Mucosa of stomach (tissue), 1 donor: ENCODE data around the gene NOXA1.
"Not testable (repeated sequence)": the region's sequence is repeated elsewhere in the genome, so short reads cannot be mapped to it uniquely, and the experiment has no call there.

Experiments used
- H3K27me3 ChIP-seq: one replicate; pipeline ENCODE4 v1.7.0; 2013; ENCODE audit warnings: mild to moderate bottlenecking, low read length; ENCODE audit not compliant: control insufficient read depth, insufficient read depth
- H3K36me3 ChIP-seq: one replicate; pipeline ENCODE4 v1.7.0; 2013; ENCODE audit warnings: low read length; ENCODE audit not compliant: control insufficient read depth, insufficient read depth
- H3K4me1 ChIP-seq: one replicate; pipeline ENCODE4 v1.7.0; 2013; ENCODE audit warnings: mild to moderate bottlenecking, low read length; ENCODE audit not compliant: control insufficient read depth, insufficient read depth
- H3K4me3 ChIP-seq: one replicate; pipeline ENCODE4 v1.7.0; 2013; ENCODE audit warnings: low read length
- H3K9ac ChIP-seq: one replicate; pipeline ENCODE4 v1.7.0; 2013; ENCODE audit warnings: mild to moderate bottlenecking, low read length, moderate library complexity
- H3K9me3 ChIP-seq: one replicate; pipeline ENCODE4 v1.7.0; 2013; ENCODE audit warnings: mild to moderate bottlenecking, low read length, moderate library complexity; ENCODE audit not compliant: control insufficient read depth
- donor health status: Pancreatic carcinoma.

NOXA1 gene

DNA sequence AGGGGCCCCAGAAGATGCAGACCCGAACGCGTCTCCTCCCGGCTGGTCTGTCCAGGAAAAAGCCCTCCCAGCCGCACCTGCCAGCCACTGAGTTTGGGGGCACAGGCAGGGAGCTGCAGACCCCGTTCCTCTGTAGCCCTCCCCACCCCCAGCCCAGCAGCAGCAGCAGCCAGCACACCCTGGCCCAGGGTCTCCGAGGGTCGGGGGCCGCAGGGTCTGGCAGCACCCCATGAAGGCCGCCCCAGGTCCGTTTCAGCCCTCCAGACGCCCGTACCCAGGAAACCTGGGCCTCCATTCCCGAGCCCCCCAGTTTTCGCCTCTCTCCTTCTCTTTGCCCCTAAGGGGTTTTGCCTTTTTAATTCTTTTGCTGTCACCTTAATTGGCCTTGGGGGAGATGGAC is 19.9 kb upstream of the NOXA1 start:
- Histone ChIP-seq H3K4me3 (no peak overlapping the region), H3K27me3 (no peaks in the 10 kb centered on the region), H3K9ac (no peak overlapping the region), H3K36me3 (no peaks in the 10 kb centered on the region), H3K4me1 (peaks cover 29% of the 10 kb centered on the region), H3K9me3 (no peaks in the 10 kb centered on the region)

GRCh38 chr9:137404961-137405567 is 18.1 kb upstream of the NOXA1 start:
- H3K36me3 ChIP-seq, result no peaks in the 10 kb centered on the region
- H3K9ac ChIP-seq, result no peak overlapping the region
- no peak overlapping the region for H3K4me3 ChIP-seq
- peaks cover 22% of the 10 kb centered on the region for H3K4me1 ChIP-seq
- H3K27me3 ChIP-seq, result no peaks in the 10 kb centered on the region
- no peaks in the 10 kb centered on the region for H3K9me3 ChIP-seq

GRCh38 chr9:137405677-137406081 is 17.5 kb upstream of the NOXA1 start:
- no peaks in the 10 kb centered on the region for H3K36me3 ChIP-seq
- no peak overlapping the region for H3K4me3 ChIP-seq
- H3K4me1 ChIP-seq, result peaks cover 19% of the 10 kb centered on the region
- H3K27me3 ChIP-seq, result no peaks in the 10 kb centered on the region
- no peak overlapping the region for H3K9ac ChIP-seq
- no peaks in the 10 kb centered on the region for H3K9me3 ChIP-seq

DNA sequence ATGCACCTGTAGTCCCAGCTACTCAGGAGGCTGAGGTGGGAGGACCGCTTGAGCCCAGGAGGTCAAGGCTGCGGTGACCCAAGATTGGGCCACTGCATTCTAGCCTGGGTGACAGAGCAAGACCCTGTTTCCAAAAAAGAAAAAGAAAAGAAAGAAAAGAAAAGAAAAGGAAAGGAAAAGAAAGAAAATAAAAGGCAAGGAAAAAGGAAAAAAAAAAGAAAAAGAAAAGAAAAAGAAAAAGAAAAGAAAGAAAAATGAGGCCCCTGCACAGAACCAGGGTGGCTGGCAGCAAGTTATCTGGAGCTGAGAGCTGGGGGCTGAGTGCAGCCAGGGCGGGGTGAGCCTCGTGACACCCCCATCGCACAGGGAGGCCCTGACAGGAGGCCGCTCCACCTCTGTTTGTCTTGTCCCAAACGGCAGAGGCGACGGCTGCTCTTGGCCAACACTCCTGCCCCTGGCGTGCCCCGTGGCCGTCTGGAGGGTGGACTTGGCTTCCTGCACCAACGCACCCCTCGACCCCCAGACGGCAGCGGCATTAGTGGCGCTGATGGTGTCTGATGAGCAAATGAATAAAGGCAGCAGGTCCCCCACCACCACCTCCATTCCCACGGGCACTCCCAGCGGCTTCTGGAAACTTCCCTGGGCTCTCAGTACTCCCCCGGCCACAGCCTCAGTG is 17.0 kb upstream of the NOXA1 start:
- Histone ChIP-seq H3K36me3 (no peaks in the 10 kb centered on the region), H3K4me1 (peaks cover 20% of the 10 kb centered on the region), H3K9ac (peak overlapping the region; percentile 43), H3K27me3 (no peaks in the 10 kb centered on the region), H3K4me3 (no peak overlapping the region), H3K9me3 (no peaks in the 10 kb centered on the region)

GRCh38 chr9:137406876-137407589 is 16.2 kb upstream of the NOXA1 start:
- Histone ChIP-seq H3K4me3 (no peak overlapping the region), H3K4me1 (peaks cover 26% of the 10 kb centered on the region), H3K9me3 (no peaks in the 10 kb centered on the region), H3K9ac (peak overlapping the region; percentile 43), H3K27me3 (no peaks in the 10 kb centered on the region), H3K36me3 (no peaks in the 10 kb centered on the region)

GRCh38 chr9:137407590-137408300 is 15.4 kb upstream of the NOXA1 start:
- H3K9ac ChIP-seq, result peak overlapping the region; percentile 43
- H3K4me3 ChIP-seq, result no peak overlapping the region
- peaks cover 33% of the 10 kb centered on the region for H3K4me1 ChIP-seq
- no peaks in the 10 kb centered on the region for H3K27me3 ChIP-seq
- no peaks in the 10 kb centered on the region for H3K9me3 ChIP-seq
- H3K36me3 ChIP-seq, result no peaks in the 10 kb centered on the region

- Histone ChIP-seq H3K36me3 (no peaks in the 10 kb centered on the region), H3K4me3 (no peak overlapping the region), H3K9ac (no peak overlapping the region), H3K4me1 (peaks cover 37% of the 10 kb centered on the region), H3K27me3 (no peaks in the 10 kb centered on the region), H3K9me3 (no peaks in the 10 kb centered on the region)
Observed at GRCh38 chr9:137408651-137409405, 14.4 kb upstream of the NOXA1 start.

- Histone ChIP-seq H3K36me3 (no peaks in the 10 kb centered on the region), H3K9me3 (no peaks in the 10 kb centered on the region), H3K4me1 (peaks cover 42% of the 10 kb centered on the region)
Observed at GRCh38 chr9:137409515-137409914, 13.7 kb upstream of the NOXA1 start.

GRCh38 chr9:137410236-137410890 is 12.8 kb upstream of the NOXA1 start:
- H3K4me3 ChIP-seq, H3K27me3 ChIP-seq, H3K9me3 ChIP-seq, H3K36me3 ChIP-seq, H3K9ac ChIP-seq: not testable (repeated sequence)
- peaks cover 42% of the 10 kb centered on the region for H3K4me1 ChIP-seq

More at GRCh38 chr9:137409515-137409914, 13.7 kb upstream of the NOXA1 start:
- H3K4me3 ChIP-seq, result no peak overlapping the region
- no peak overlapping the region for H3K9ac ChIP-seq
- H3K27me3 ChIP-seq, result no peaks in the 10 kb centered on the region

DNA sequence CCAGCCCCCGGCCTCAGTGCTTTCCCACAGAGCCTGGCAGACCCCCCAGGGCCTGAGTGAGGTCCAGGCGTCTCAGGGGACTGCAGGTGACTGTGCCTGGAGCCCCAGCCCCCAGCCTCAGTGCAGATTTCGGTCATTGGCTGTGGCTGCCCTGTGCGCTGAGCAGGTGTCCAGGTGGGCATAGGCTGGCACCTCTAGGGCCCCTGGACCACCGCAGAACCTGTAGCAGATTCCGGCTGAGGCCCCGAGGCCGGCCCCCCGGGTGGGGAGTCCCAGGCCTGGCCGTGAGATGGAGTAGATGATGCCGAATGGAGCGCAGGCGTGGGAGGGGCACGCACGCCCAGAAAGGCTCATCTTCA is 12.3 kb upstream of the NOXA1 start:
- Histone ChIP-seq H3K36me3 (no peaks in the 10 kb centered on the region), H3K27me3 (no peaks in the 10 kb centered on the region), H3K9ac (peak overlapping the region; percentile 39), H3K9me3 (no peaks in the 10 kb centered on the region), H3K4me1 (peaks cover 40% of the 10 kb centered on the region), H3K4me3 (no peak overlapping the region)

DNA sequence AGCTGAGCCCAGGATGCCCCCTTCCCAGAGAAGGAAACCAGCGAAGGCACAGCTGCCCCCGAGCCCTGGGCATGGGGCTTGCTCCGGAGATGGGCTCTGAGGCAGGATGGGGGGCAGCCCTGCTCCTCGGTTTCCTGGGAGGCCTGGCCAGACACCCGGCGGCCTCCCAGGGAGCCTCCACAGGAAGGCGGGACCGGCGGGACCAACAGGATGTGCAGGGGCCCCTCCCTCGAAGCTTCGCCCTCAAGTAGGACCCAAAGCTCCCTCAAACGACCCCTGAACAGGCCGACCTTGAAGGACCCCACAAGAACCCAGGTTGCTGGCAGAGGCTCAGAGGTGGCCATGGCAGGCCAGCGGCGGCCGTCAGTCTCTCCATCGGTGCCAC is 11.9 kb upstream of the NOXA1 start:
- Histone ChIP-seq H3K27me3 (no peaks in the 10 kb centered on the region), H3K4me3 (no peak overlapping the region), H3K36me3 (no peaks in the 10 kb centered on the region), H3K9me3 (no peaks in the 10 kb centered on the region), H3K9ac (peak overlapping the region; percentile 39), H3K4me1 (peaks cover 36% of the 10 kb centered on the region)
